ENCODE results near the gene PCDHGA3. TPM values are rescaled to one million over a fixed set of nuclear protein-coding genes. Genes with fewer than 3 reads are reported as not detected.

The PCDHGA3 gene
- total and polyA plus RNA-seq, 9 of the 15 experiments (the other 6 are each of a cell fraction or from before 2014, with no cell fraction given), result 0.13 to 0.28 (median 0.18) TPM; not detected in 2

DNA sequence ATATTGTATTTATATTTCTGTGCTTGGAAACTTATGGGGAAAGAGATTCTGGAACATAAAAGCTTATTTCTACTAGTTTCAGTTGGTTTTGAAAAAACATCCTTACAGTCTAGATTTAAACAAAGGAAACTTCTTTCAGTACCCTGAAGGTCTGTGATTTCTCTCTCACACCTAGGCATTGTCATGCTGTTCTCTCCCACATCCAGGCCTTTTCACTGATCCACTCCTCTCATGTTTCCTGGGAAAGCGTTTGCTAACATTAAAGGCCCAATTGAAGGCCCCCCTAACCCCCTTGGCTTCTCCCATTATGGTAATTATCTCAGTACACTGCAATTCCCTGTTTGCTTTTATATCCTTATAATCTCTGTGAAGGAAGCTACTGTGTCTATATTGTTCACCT is 856 bp upstream of the PCDHGA3 start (continued):
- TF ChIP-seq ATF1 (CRISPR knock-in tag; IDR thresholded peaks at IDR 0.05) (no peak), ATF1 (tag; IDR thresholded peaks at IDR 0.05) (no peak), PKNOX1 (IDR thresholded peaks at IDR 0.05) (no peak), PML (IDR thresholded peaks at IDR 0.05; ENCODE audit: low read length) (no peak)

- Histone ChIP-seq H2AFZ (ENCODE audit: low read depth, low read length) (peak overlapping the region; percentile 89), H4K20me1 (replicated peaks; ENCODE audit: control insufficient read depth, insufficient read depth, low read length) (no peaks in the 10 kb centered on the region), H3K4me2 (ENCODE audit: insufficient read depth, low read length) (peak overlapping the region; percentile 72), H3K4me3 (peak overlapping the region; percentile 40), H3K36me3 (ENCODE audit: control insufficient read depth, insufficient read depth, low read length) (no peaks in the 10 kb centered on the region), H3K4me1 (replicated peaks in 1 of 2; ENCODE audit: control insufficient read depth in 2 of 2, insufficient read depth in 2 of 2, low read length in 2 of 2) (peaks cover 0 to 7% of the 10 kb centered on the region in 2 experiments; a peak in 2 of 5 replicates), H3K9me3 (replicated peaks; ENCODE audit: control insufficient read depth, insufficient read depth, low read depth, low read length) (no peaks in the 10 kb centered on the region), H3K9ac (ENCODE audit: insufficient read depth in 1 of 2, low read depth in 2 of 2, low read length in 2 of 2) (peak overlapping the region; percentile 37 to 39), H3K9me1 (ENCODE audit: control insufficient read depth, insufficient read depth, low read length) (no peaks in the 10 kb centered on the region), H3K27ac (ENCODE audit: extremely low read depth, low read depth, low read length) (no peak overlapping the region), H3K79me2 (ENCODE audit: control insufficient read depth, insufficient read depth, low read length) (no peaks in the 10 kb centered on the region), H3K27me3 (ENCODE audit: control insufficient read depth in 2 of 2, insufficient read depth in 2 of 2, low read length in 2 of 2) (peaks cover 9 to 22% of the 10 kb centered on the region in 2 experiments)
- DNase-seq (ENCODE audit: extremely low read depth in 1 of 4, low spot score in 3 of 4) (peak in 1 of 4 experiments; percentile 20), FAIRE-seq (no peak), ATAC-seq (peak; percentile 73)
- POLR2A ChIA-PET, result interaction anchor here (1.1 kb wide), 1 partner anchor 220 kb away, joined by 4 read pairs; no protein-coding TSS in a partner anchor
- in situ Hi-C loops (cut with MboI) (no loop called here), intact Hi-C loops (cut with micrococcal nuclease) (loop anchor here (5.0 kb wide), 1 partner anchor 168 kb away; no protein-coding TSS in a partner anchor)
- CTCF ChIA-PET (ENCODE audit: low intra/inter-chr PET ratio), result interaction anchor here (0.7 to 2.0 kb wide), 3 partner anchors 21 to 214 kb away, joined by 3 to 4 read pairs (median 4); no protein-coding TSS in a partner anchor
- BruUV-seq (replicated peaks), result TSS peak; percentile 42
- WGBS (ENCODE audit: insufficient coverage, low coverage, missing lambda C conversion rate), result 23% methylated on average over 30 of the region's 31 CpGs
- no peak for TF ChIP-seq PHF20 (IDR thresholded peaks at IDR 0.05; ENCODE audit: partially characterized antibody)
- no peak for TF ChIP-seq CGGBP1 (CRISPR knock-in tag; IDR thresholded peaks at IDR 0.05)
- no peak for TF ChIP-seq PTRF (tag; IDR thresholded peaks at IDR 0.05)
- TF ChIP-seq IFI16 (CRISPR knock-in tag; IDR thresholded peaks at IDR 0.05), result no peak
- TF ChIP-seq MCM5 (IDR thresholded peaks at IDR 0.05; ENCODE audit: low read depth), result no peak
- TF ChIP-seq E2F6 (IDR thresholded peaks at IDR 0.05; ENCODE audit: borderline replicate concordance in 1 of 2, extremely low read depth in 1 of 2, insufficient read depth in 1 of 2, insufficient read length in 1 of 2, low read depth in 1 of 2, low read length in 1 of 2, poor library complexity in 1 of 2, severe bottlenecking in 1 of 2), result no peak
- TF ChIP-seq MBD1 (CRISPR knock-in tag; IDR thresholded peaks at IDR 0.05), result peak; percentile 88; the same call in 1 of the 2 replicates
- TF ChIP-seq GABPB2 (CRISPR knock-in tag; conservative IDR thresholded peaks at IDR 0.05), result no peak
- no peak for TF ChIP-seq RNF2 (IDR thresholded peaks at IDR 0.05)
Observed at GRCh38 chr5:141343953-141344463, 379 bp downstream of the PCDHGA3 start.
